Fibroblast of skin of left quadriceps (primary cell): ENCODE data around the gene ATG10.
"Not testable (repeated sequence)": the region's sequence is repeated elsewhere in the genome, so short reads cannot be mapped to it uniquely, and the experiment has no call there.

Experiments
- DNase-seq, 2 experiments: peaks; one replicate each; pipeline ENCODE4 v3.0.0-alpha.2; 2013; ENCODE audit warnings: low read depth in 2 of 2

Gene ATG10

DNA sequence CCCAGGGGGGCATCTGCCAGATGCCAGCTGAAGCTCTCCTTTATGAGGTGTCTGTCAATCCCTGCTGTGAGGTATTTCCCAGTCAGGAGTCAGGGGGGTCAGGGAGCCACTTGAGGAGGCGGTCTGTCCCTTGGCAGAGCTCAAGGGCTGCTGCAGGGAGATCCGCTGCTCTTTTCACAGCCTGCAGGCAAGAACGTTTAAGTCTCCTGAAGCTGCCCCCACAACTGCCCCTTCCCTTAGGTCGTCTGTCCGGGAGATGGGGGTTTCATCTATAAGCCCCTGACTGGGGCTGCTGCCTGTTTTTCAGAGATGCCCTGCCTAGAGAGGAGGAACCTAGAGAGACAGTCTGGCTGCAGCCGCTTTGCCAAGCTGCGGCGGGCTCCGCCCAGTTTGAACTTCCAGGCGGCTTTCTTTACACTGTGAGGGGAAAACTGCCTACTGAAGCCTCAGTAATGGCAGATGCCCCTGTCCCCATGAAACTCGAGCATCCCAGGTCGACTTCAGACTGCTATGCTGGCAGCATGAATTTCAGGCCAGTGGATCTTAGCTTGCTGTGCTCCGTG lies 158.0 kb downstream of the ATG10 start:
- DNase-seq = no peak

DNA sequence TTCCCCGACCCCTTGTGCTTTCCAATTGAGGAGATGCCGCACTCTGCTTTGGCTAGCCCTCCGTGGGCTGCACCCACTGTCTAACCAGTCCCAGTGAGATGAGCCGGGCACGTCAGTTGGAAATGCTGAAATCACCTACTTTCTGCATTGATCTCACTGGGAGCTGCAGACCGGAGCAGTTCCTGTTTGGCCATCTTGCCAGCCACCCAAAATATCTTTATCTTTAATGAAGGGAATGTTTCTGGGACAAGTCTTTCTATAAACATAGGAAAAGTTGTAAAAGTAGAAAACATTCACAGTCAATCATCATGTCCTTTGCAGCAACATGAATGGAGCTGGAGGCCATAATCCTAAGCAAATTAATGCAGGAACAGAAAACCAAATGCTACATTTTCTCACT lies 158.8 kb downstream of the ATG10 start:
- DNase-seq = no peak

DNA sequence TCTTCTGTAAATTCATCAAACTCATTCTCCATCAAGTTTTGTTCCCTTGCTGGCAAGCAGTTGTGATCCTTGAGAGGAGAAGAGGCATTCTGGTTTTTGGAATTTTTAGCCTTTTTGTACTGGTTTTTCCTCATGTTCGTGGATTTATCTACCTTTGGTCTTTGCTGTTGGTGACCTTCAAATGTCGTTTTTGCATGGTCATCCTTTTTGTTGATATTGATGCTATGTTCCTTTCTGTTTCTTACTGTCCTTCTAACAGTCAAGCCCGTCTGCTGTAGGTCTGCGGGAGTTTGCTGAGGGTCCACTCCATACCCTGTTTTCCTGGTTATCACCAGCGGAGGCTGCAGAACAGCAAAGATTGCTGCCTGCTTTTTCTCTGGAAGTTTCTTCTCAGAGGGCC lies 165.4 kb downstream of the ATG10 start:
- no peak for DNase-seq

DNA sequence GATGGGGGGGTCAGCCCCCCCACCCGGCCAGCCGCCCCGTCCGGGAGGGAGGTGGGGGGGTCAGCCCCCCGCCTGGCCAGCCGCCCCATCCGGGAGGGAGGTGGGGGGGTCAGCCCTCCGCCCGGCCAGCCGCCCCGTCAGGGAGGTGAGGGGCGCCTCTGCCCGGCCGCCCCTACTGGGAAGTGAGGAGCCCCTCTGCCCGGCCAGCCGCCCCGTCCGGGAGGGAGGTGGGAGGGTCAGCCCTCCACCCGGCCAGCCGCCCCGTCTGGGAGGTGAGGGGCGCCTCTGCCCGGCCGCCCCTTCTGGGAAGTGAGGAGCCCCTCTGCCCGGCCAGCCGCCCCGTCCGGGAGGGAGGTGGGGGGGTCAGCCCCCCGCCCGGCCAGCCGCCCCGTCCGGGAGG lies 168.0 kb downstream of the ATG10 start:
- DNase-seq = not testable (repeated sequence)

- DNase-seq = no peak
Measured at GRCh38 chr5:82142217-82142841, 170.5 kb downstream of the ATG10 start.

- DNase-seq = no peak
Measured at GRCh38 chr5:82142928-82143577, 171.2 kb downstream of the ATG10 start.

DNA sequence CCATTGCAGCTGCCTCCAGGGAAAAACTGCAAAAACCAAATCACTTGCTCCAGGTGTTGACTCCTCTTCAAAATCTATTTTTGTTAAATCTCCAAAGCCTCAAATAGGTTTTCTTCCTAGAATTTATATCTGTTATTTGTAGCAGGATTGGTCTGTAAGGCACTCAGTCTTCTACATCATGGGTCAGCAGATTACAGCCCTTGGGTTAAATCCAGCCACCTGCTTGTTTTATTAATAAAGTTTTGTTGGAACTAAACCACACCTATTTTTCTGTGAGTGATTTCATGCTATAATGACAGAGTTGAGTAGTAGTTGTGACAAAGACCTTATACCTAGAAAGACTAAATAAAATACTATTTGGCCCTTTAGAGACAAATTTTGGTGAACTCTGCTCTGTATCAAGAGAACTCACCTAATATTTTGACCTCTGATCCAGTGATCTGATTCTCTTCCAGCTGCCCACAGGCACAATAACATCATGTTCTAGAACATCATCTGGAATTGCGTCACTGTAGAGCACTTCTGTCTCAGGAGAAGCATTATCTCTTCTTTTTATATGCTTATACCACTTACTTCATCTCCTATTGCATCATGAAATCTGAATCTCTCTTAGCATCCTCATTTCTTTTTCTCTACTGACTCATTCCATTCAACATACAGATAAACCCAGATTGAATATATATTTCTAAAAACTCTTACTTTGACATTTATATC lies 176.2 kb downstream of the ATG10 start:
- DNase-seq = no peak

DNA sequence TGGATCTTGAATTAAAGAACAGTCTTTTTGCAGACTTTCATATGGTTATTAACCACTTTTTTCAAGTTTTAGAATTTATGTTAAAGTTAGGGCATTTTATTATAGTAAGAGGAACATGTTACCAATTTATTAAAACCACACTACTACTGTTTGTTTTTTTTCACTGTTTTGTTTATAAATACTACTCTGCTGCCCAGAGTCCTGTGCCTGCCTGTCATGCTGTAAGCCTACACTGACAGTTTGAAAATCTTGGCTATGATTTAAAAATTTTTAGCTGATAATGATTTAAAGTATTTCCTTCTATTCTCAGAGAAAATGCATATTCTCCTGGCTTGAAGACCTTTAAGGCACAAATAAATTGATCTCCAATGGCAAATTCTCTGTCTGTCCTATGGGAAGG lies 177.6 kb downstream of the ATG10 start:
- DNase-seq = no peak

- DNase-seq = no peak
Measured at GRCh38 chr5:82150559-82150958, 178.7 kb downstream of the ATG10 start.

DNA sequence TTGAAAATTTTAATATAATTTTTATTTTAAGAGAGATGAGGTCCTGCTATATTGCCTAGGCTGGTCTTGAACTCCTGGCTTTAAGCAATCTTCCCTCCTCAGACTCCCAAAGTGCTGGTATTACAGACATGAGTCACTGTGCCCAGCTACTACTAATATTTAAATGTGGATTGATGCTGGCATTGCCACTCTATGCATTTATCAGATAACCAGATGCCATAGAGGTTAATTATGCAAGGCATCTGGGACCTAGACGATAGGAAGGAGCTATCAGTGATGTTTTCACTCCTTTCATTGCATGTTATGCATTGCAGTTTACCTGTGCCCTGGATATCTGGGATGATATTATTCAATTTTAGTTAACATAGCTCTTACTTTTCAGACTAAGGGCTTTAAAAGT lies 179.4 kb downstream of the ATG10 start:
- no peak for DNase-seq

GRCh38 chr5:82151662-82152061 lies 179.8 kb downstream of the ATG10 start:
- no peak for DNase-seq

DNA sequence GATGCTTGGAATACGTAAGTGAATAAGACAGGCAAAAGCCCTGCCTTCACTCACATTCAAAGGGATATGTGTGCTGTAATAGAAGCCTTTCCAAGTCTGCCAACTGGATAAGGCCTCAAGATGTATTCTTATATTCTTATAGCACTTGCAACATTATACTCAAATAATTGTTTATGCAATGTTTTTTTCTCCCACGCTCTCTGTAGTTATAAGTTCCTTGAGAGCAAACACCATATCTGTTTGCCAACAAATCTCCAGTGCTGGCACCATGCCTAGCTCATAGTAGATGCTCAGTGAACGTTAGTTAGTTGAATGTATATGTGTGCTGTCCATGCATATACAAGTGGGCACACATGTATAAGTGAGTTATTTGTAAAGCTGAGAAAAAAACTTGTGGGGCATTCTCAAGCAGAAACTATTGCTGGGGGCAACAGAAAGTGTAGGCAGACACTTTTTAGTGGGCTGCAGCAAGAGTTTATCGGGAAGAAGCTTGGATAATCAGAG lies 181.2 kb downstream of the ATG10 start:
- no peak for DNase-seq

GRCh38 chr5:82154776-82155175 lies 183.0 kb downstream of the ATG10 start:
- DNase-seq = no peak

DNA sequence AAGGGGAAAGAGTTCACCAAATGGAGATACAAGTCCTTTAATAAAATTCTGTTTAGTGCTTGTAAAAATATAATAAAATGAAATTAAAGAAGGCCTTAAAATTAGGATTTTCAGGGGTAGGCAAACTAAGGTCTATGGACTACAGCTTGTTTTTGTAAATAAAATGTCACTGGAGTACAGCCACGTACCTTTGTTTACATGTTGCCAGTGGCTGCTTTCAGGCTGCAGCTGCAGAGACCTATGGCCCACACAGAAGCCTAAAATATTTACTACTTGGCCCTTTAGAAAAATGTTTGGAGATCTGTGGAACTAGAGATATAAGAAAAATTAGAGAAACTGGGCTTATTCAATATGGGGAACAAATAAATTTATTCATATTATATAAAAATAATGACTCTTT lies 183.5 kb downstream of the ATG10 start:
- DNase-seq = no peak

- DNase-seq = no peak
Measured at GRCh38 chr5:82156874-82157273, 185.1 kb downstream of the ATG10 start.

- no peak for DNase-seq
Measured at GRCh38 chr5:82158755-82159413, 187.1 kb downstream of the ATG10 start.

- DNase-seq = no peak
Measured at GRCh38 chr5:82160948-82161347, 189.1 kb downstream of the ATG10 start.

DNA sequence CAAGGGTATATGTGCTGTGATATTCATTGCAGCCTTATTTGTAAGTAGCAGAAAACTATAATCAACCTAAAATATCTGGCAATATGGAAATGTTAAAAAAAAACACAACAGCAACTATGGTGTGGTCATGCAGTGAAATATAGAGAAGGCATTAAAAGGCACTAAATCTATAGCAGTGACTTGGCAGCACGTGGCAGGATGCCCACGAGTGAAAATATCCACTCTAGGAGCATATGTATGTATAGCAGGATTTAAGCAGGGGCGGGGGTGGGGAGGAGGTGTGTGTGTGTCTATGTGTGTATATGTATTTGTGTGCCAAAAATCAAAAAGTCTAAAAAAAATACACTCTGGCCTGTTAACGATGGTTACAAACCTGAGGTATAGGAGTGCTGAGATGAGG lies 190.8 kb downstream of the ATG10 start:
- DNase-seq = no peak

- no peak for DNase-seq
Measured at GRCh38 chr5:82163452-82164175, 191.8 kb downstream of the ATG10 start.

GRCh38 chr5:82164176-82164976 lies 192.6 kb downstream of the ATG10 start:
- DNase-seq = peak; percentile 65 to 70
